Liver (tissue), 3 donors: Measurements from ENCODE around the gene GZMM.

Source experiments
- ATF3 ChIP-seq: IDR thresholded peaks from 2 replicates; pipeline ENCODE4 v1.6.1; 2016; ENCODE audit warnings: antibody characterized with exemption
- CTCF ChIP-seq: fragments of 150-350 bp; IDR thresholded peaks from 2 replicates; pipeline ENCODE4 v1.5.1; 2017; ENCODE audit warnings: improper control_type of control experiment, low read depth, low read length; ENCODE audit not compliant: missing input control
- EGR1 ChIP-seq, 2 donors: IDR thresholded peaks; 2 replicates each; pipeline ENCODE4 v1.6.1; 2016 to 2018; ENCODE audit warnings: antibody characterized with exemption in 2 of 2, low read depth in 2 of 2
- FOXA1 ChIP-seq: IDR thresholded peaks from 2 replicates; pipeline ENCODE4 v1.6.1; 2016; ENCODE audit warnings: antibody characterized with exemption
- HNF4A ChIP-seq, 2 donors: conservative IDR thresholded peaks; 2 replicates each; pipeline ENCODE4 v1.6.1; 2016; ENCODE audit warnings: antibody characterized with exemption in 2 of 2, mild to moderate bottlenecking in 2 of 2
- JUND ChIP-seq, 2 donors: IDR thresholded peaks; 2 replicates each; pipeline ENCODE4 v1.6.1; 2016; ENCODE audit warnings: antibody characterized with exemption in 2 of 2
- MAX ChIP-seq: IDR thresholded peaks from 2 replicates; pipeline ENCODE4 v1.6.1; 2016; ENCODE audit warnings: antibody characterized with exemption
- RAD21 ChIP-seq, 2 donors: IDR thresholded peaks; 2 replicates each; pipeline ENCODE4 v1.6.1; 2016; ENCODE audit warnings: antibody characterized with exemption in 2 of 2, mild to moderate bottlenecking in 2 of 2
- REST ChIP-seq: IDR thresholded peaks from 2 replicates; pipeline ENCODE4 v1.6.1; 2016; ENCODE audit warnings: antibody characterized with exemption, mild to moderate bottlenecking
- RXRA ChIP-seq, 2 donors: IDR thresholded peaks; 2 replicates each; pipeline ENCODE4 v1.6.1; 2017 to 2018; ENCODE audit warnings: antibody characterized with exemption in 2 of 2, mild to moderate bottlenecking in 1 of 2
- SP1 ChIP-seq: IDR thresholded peaks from 2 replicates; pipeline ENCODE4 v1.6.1; 2018; ENCODE audit warnings: antibody characterized with exemption, mild to moderate bottlenecking
- TAF1 ChIP-seq: conservative IDR thresholded peaks from 2 replicates; pipeline ENCODE4 v1.6.1; 2016; ENCODE audit warnings: antibody characterized with exemption, mild to moderate bottlenecking
- YY1 ChIP-seq: IDR thresholded peaks from 2 replicates; pipeline ENCODE4 v1.6.1; 2016; ENCODE audit warnings: antibody characterized with exemption, mild to moderate bottlenecking
- ZBTB33 ChIP-seq: IDR thresholded peaks from 2 replicates; pipeline ENCODE4 v1.6.1; 2016; ENCODE audit warnings: antibody characterized with exemption
- donor health status: healthy.
- donor health status: healthy.

GRCh38 chr19:498977-499623, 44.8 kb upstream of the GZMM start:
- TF ChIP-seq CTCF (no peak), YY1 (no peak), MAX (no peak), RXRA (IDR thresholded peaks at IDR 0.05) (no peak), FOXA1 (no peak), EGR1 (IDR thresholded peaks at IDR 0.05; ENCODE audit: low read depth in 2 of 2) (no peak), JUND (IDR thresholded peaks at IDR 0.05) (no peak), RAD21 (IDR thresholded peaks at IDR 0.05) (no peak), ATF3 (no peak), SP1 (no peak), ZBTB33 (no peak), TAF1 (no peak), REST (no peak), HNF4A (conservative IDR thresholded peaks at IDR 0.05) (no peak)
